Ovary (tissue), 9 donors: Measurements from ENCODE around the gene ANLN. TPM values are rescaled to one million over a fixed set of nuclear protein-coding genes. Genes with fewer than 3 reads are reported as not detected.
"Not testable (repeated sequence)": the region's sequence is repeated elsewhere in the genome, so short reads cannot be mapped to it uniquely, and the experiment has no call there.

ENCODE experiments used
- DNase-seq, 5 donors: peaks; one replicate each; pipeline ENCODE4 v3.0.0-alpha.2; 2019 to 2020
- H3K27ac ChIP-seq, 2 donors: fragments of 200-600 bp; one replicate each; pipeline versions ENCODE4 v1.5.1 to v1.8.0; 2019 to 2022
- H3K27me3 ChIP-seq: fragments of 200-600 bp; one replicate; pipeline ENCODE4 v1.8.0; 2022
- H3K36me3 ChIP-seq: fragments of 200-600 bp; sonication (generic); one replicate; pipeline ENCODE4 v1.5.1; 2019
- H3K4me1 ChIP-seq: one replicate; pipeline ENCODE4 v1.8.1; 2013; ENCODE audit warnings: mild to moderate bottlenecking, moderate library complexity; ENCODE audit not compliant: insufficient read depth
- H3K4me3 ChIP-seq: fragments of 200-600 bp; sonication (generic); one replicate; pipeline ENCODE4 v1.5.1; 2017
- H3K9me3 ChIP-seq, 2 donors: fragments of 200-600 bp in 1 of 2; sonication (generic) in 1 of 2; one replicate each; pipeline versions ENCODE4 v1.5.1 to v1.8.1; 2013 to 2019; ENCODE audit warnings: mild to moderate bottlenecking in 1 of 2, moderate library complexity in 1 of 2
- CTCF ChIP-seq, 3 donors: fragments of 450-650 bp in 2 of 3; fragments of 200-600 bp in 1 of 3; IDR thresholded peaks; one replicate each; pipeline versions ENCODE4 v1.5.1 to v1.8.0; 2016 to 2022; ENCODE audit warnings: antibody characterized with exemption in 3 of 3, mild to moderate bottlenecking in 1 of 3
- EP300 ChIP-seq: sonication (generic); formaldehyde crosslinking; IDR thresholded peaks from one replicate; pipeline ENCODE4 v1.6.1; 2017; ENCODE audit warnings: antibody characterized with exemption
- POLR2A ChIP-seq: fragments of 450-650 bp; IDR thresholded peaks from one replicate; pipeline ENCODE4 v1.6.1; 2017; ENCODE audit warnings: antibody characterized with exemption, mild to moderate bottlenecking, moderate library complexity
- WGBS, 3 donors: extraction: QIAGEN DNeasy Blood & Tissue Kit in 1 of 3; methylation state at CpG; one replicate each; pipeline versions ENCODE4 v1.1.5 to v1.1.7; 2013 to 2017; 5-methylcytosine and 5-hydroxymethylcytosine counted together
- intact Hi-C, 4 donors: fragments of 100-400 bp; cut with DNase I; formaldehyde crosslinking; loops; one replicate each; pipeline versions ENCODE4 v1.11.0 to v1.15.1; 2022 to 2023
- polyA plus RNA-seq, 2 donors: library from polyadenylated mRNA; stranded (reverse); fragments of 200-250 nt in 1 of 2; fragments of 350-450 nt in 1 of 2; fragmentation: Illumina TruSeq in 1 of 2; extraction: RNeasy Lipid Tissue Mini Kit (QIAGEN cat#74804) in 1 of 2; gene quantifications; one replicate each; pipeline ENCODE4 v1.2.3, GENCODE V29; 2013 to 2014
- total RNA-seq, 7 donors: library from RNA; depleted of rRNA in 2 of 7; stranded (reverse); fragments of >200 nt in 2 of 7; fragmentation: NEBNext Ultra II Directional in 3 of 7; extraction: Animal tissue kit (Norgen Biotek cat#: 25700) in 3 of 7; gene quantifications; one replicate each; pipeline versions ENCODE4 v1.1.0 to v1.2.4, GENCODE V29; 2016 to 2023
- donor health status: DM: no; HTN: no; CAD: no; lungs with moderate emphysema.
- donor health status: DM: no; HTN: no; CAD: no.
- donor health status: Bipolar disorder and iron deficiency.
- donor health status: DM: yes; HTN: yes; CAD: no.
- donor health status: DM: no; HTN: no; CAD: no.
- donor health status: DM: yes; HTN: yes; CAD: no.

Gene ANLN
- total and polyA plus RNA-seq, 9 donors = 0.50 to 6.0 (median 2.6) TPM

- TF ChIP-seq CTCF (IDR thresholded peaks at IDR 0.05) (peak; percentile 14 to 58 (median 52)), EP300 (no peak), POLR2A (no peak)
- Histone ChIP-seq H3K4me3 (no peak overlapping the region), H3K36me3 (no peaks in the 10 kb centered on the region), H3K27ac (no peak overlapping the region), H3K9me3 (no peaks in the 10 kb centered on the region), H3K4me1 (no peaks in the 10 kb centered on the region), H3K27me3 (no peaks in the 10 kb centered on the region)
- intact Hi-C loops = no loop called here
- no peak for DNase-seq
- 20 to 33% (median 24%) methylated on average over 4 of the region's 4 CpGs for WGBS, 3 donors
Measured at GRCh38 chr7:36487756-36488336, 98.2 kb downstream of the ANLN start.

GRCh38 chr7:36488672-36489071 is 99.0 kb downstream of the ANLN start:
- H3K9me3 ChIP-seq, intact Hi-C loops, DNase-seq, H3K4me3 ChIP-seq, H3K4me1 ChIP-seq, H3K27me3 ChIP-seq, H3K36me3 ChIP-seq, H3K27ac ChIP-seq: not testable (repeated sequence)
- 92 to 97% (median 94%) methylated on average over 5 of the region's 5 CpGs for WGBS, 3 donors

- no peaks in the 10 kb centered on the region for H3K36me3 ChIP-seq
- TF ChIP-seq POLR2A (no peak), EP300 (no peak), CTCF (IDR thresholded peaks at IDR 0.05) (no peak)
- WGBS, 3 donors = 38 to 40% (median 40%) methylated on average over 3 of the region's 3 CpGs
- no peaks in the 10 kb centered on the region for H3K27me3 ChIP-seq
- intact Hi-C loops = no loop called here
- no peaks in the 10 kb centered on the region for H3K9me3 ChIP-seq
- H3K27ac ChIP-seq = no peak overlapping the region
- no peak overlapping the region for H3K4me3 ChIP-seq
- DNase-seq = no peak
- no peaks in the 10 kb centered on the region for H3K4me1 ChIP-seq
Measured at GRCh38 chr7:36490419-36490830, 100.8 kb downstream of the ANLN start.

- H3K4me1 ChIP-seq = no peaks in the 10 kb centered on the region
- H3K36me3 ChIP-seq = no peaks in the 10 kb centered on the region
- no peaks in the 10 kb centered on the region for H3K27me3 ChIP-seq
- DNase-seq = no peak
- intact Hi-C loops = no loop called here
- no peak overlapping the region for H3K4me3 ChIP-seq
- no peaks in the 10 kb centered on the region for H3K9me3 ChIP-seq
- no peak for TF ChIP-seq CTCF (IDR thresholded peaks at IDR 0.05)
- TF ChIP-seq EP300 = no peak
- 90 to 93% (median 92%) methylated on average over 3 of the region's 3 CpGs for WGBS, 3 donors
- H3K27ac ChIP-seq = no peak overlapping the region
Measured at GRCh38 chr7:36491317-36491716, 101.7 kb downstream of the ANLN start.

- 80 to 87% (median 87%) methylated on average over 6 of the region's 6 CpGs for WGBS, 3 donors
Measured at GRCh38 chr7:36496576-36496975, 106.9 kb downstream of the ANLN start.

GRCh38 chr7:36497176-36497575 is 107.5 kb downstream of the ANLN start:
- WGBS, 3 donors = 87 to 91% (median 89%) methylated on average over 6 of the region's 6 CpGs
- intact Hi-C loops, H3K27ac ChIP-seq: not testable (repeated sequence)

More at GRCh38 chr7:36496576-36496975, 106.9 kb downstream of the ANLN start:
- intact Hi-C loops = no loop called here
- Histone ChIP-seq H3K27me3 (no peaks in the 10 kb centered on the region), H3K27ac (no peak overlapping the region), H3K36me3 (no peaks in the 10 kb centered on the region), H3K4me1 (no peaks in the 10 kb centered on the region), H3K4me3 (no peak overlapping the region), H3K9me3 (no peaks in the 10 kb centered on the region)
- TF ChIP-seq POLR2A (no peak), CTCF (IDR thresholded peaks at IDR 0.05) (no peak), EP300 (no peak)
- no peak for DNase-seq

More at GRCh38 chr7:36497176-36497575, 107.5 kb downstream of the ANLN start:
- not testable (repeated sequence) for H3K9me3 ChIP-seq, H3K4me3 ChIP-seq, H3K36me3 ChIP-seq, H3K4me1 ChIP-seq, DNase-seq, H3K27me3 ChIP-seq
